DMS153 treated with DMSO at 0.1 percent for 48 hours (cell line): Measurements from ENCODE around the gene ZMYM3.
A peak's percentile ranks its signal among the peaks of the same experiment; 100 is the strongest.

Experiments
- DNase-seq: peaks from one replicate; lab custom pipeline; 2025; ENCODE audit not compliant: unreplicated experiment; lab: John Stamatoyannopoulos, UW

Gene ZMYM3

GRCh38 chrX:71253253-71254091 lies 468 bp downstream of the ZMYM3 start:
- no peak for DNase-seq

- DNase-seq = no peak
Observed at GRCh38 chrX:71252221-71252620, 1.7 kb downstream of the ZMYM3 start.

- no peak for DNase-seq
Observed at GRCh38 chrX:71251466-71251973, 2.4 kb downstream of the ZMYM3 start.

GRCh38 chrX:71250841-71251240 lies 3.1 kb downstream of the ZMYM3 start:
- no peak for DNase-seq

GRCh38 chrX:71245159-71245558 lies 8.8 kb downstream of the ZMYM3 start:
- no peak for DNase-seq

GRCh38 chrX:71244359-71245128 lies 9.4 kb downstream of the ZMYM3 start:
- DNase-seq = no peak

GRCh38 chrX:71241301-71241700 lies 12.6 kb downstream of the ZMYM3 start:
- DNase-seq = no peak

GRCh38 chrX:71239781-71240180 lies 14.2 kb downstream of the ZMYM3 start:
- no peak for DNase-seq

GRCh38 chrX:71236836-71237235 lies 17.1 kb downstream of the ZMYM3 start:
- no peak for DNase-seq

- no peak for DNase-seq
Observed at GRCh38 chrX:71235482-71235881, 18.5 kb downstream of the ZMYM3 start.

GRCh38 chrX:71228063-71228642 lies 25.8 kb downstream of the ZMYM3 start:
- no peak for DNase-seq

- DNase-seq = no peak
Observed at GRCh38 chrX:71227370-71228062, 26.4 kb downstream of the ZMYM3 start.

GRCh38 chrX:71225676-71226075 lies 28.3 kb downstream of the ZMYM3 start:
- no peak for DNase-seq

GRCh38 chrX:71225009-71225408 lies 28.9 kb downstream of the ZMYM3 start:
- DNase-seq = no peak

GRCh38 chrX:71224098-71224708 lies 29.7 kb downstream of the ZMYM3 start:
- no peak for DNase-seq

GRCh38 chrX:71222929-71223328 lies 31.0 kb downstream of the ZMYM3 start, which contains the start of gene GJB1:
Gene GJB1 (plus strand): TSS chrX:71223224. CDS start chrX:71223708, 484 bp downstream.
- no peak for DNase-seq

GRCh38 chrX:71221145-71221544 lies 32.8 kb downstream of the ZMYM3 start:
- no peak for DNase-seq

- DNase-seq = no peak
Observed at GRCh38 chrX:71217298-71217697, 36.6 kb downstream of the ZMYM3 start.

- peak; percentile 55 for DNase-seq
Observed at GRCh38 chrX:71216485-71216884, 37.5 kb downstream of the ZMYM3 start.

GRCh38 chrX:71215338-71215912 lies 38.5 kb downstream of the ZMYM3 start:
- DNase-seq = no peak
